Measurements from ENCODE around the gene ADGRA1. TPM values are rescaled to one million over a fixed set of nuclear protein-coding genes. Genes with fewer than 3 reads are reported as not detected.
A peak's percentile ranks its signal among the peaks of the same experiment; 100 is the strongest.
"Not testable (repeated sequence)": the region's sequence is repeated elsewhere in the genome, so short reads cannot be mapped to it uniquely, and the experiment has no call there.

ADGRA1 gene
- total and polyA plus RNA-seq, 2 of the 8 experiments (the other 6 are each of a cell fraction or from before 2014, with no cell fraction given): 0.17 to 0.21 TPM

DNA sequence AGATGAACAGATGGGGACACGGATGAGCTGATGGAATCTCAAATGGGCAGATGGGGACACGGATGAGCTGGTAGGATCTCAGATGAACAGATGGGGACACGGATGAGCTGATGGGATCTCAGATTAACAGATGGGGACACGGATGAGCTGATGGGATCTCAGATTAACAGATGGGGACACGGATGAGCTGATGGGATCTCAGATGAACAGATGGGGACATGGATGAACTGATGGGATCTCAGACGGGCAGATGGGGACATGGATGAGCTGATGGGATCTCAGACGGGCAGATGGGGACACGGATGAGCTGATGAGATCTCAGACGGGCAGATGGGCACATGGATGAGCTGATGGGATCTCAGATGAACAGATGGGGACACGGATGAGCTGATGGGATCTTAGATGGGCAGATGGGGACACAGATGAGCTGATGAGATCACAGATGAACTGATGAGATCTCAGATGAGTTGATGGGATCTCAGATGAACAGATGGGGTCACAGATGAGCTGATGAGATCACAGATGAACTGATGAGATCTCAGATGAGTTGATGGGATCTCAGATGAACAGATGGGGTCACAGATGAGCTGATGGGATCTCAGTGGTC lies 34.1 kb upstream of the ADGRA1 start:
- H2BK12ac ChIP-seq (ENCODE audit: low read depth, low read length); H2BK120ac ChIP-seq (replicated peaks; ENCODE audit: low read depth, low read length); H3K4me3 ChIP-seq (ENCODE audit: extremely low read depth in 1 of 4, insufficient read depth in 2 of 4, low read depth in 3 of 4, low read length in 4 of 4); H3K18ac ChIP-seq (ENCODE audit: extremely low read depth, low read length); H3K23ac ChIP-seq (ENCODE audit: insufficient read length); H3K4me1 ChIP-seq (replicated peaks in 1 of 4; ENCODE audit: control insufficient read depth in 3 of 4, insufficient read depth in 4 of 4, low read length in 3 of 4); H4K91ac ChIP-seq (replicated peaks; ENCODE audit: insufficient read length, low read length); H3K36me3 ChIP-seq (ENCODE audit: control insufficient read depth in 2 of 4, insufficient read depth in 4 of 4, low read length in 3 of 4); H3K23me2 ChIP-seq (ENCODE audit: low read depth, low read length); H3K4me2 ChIP-seq (ENCODE audit: insufficient read depth in 1 of 2, low read depth in 2 of 2, low read length in 2 of 2); H2BK5ac ChIP-seq (ENCODE audit: low read depth, low read length); H2AFZ ChIP-seq (ENCODE audit: low read length); H4K20me1 ChIP-seq (replicated peaks in 1 of 2; ENCODE audit: control insufficient read depth in 1 of 2, insufficient read depth in 2 of 2, low read length in 2 of 2); H3K4ac ChIP-seq (replicated peaks; ENCODE audit: insufficient read length, low read depth, low read length); H2BK15ac ChIP-seq (ENCODE audit: low read length); H3K56ac ChIP-seq (replicated peaks; ENCODE audit: insufficient read length, low read depth, low read length); DNase-seq (ENCODE audit: low read depth in 1 of 2, low spot score in 2 of 2); H4K8ac ChIP-seq (ENCODE audit: extremely low read depth, insufficient read depth, low read length); H3K9ac ChIP-seq (replicated peaks in 1 of 4; ENCODE audit: extremely low read depth in 1 of 4, low read depth in 3 of 4, low read length in 3 of 4); H2AK5ac ChIP-seq (ENCODE audit: low read depth, low read length); H3K27me3 ChIP-seq (replicated peaks in 1 of 4; ENCODE audit: control insufficient read depth in 3 of 4, extremely low read depth in 1 of 4, insufficient read depth in 3 of 4, low read length in 3 of 4); H2BK20ac ChIP-seq (ENCODE audit: low read length); H4K5ac ChIP-seq (ENCODE audit: insufficient read length, low read depth, low read length); H3K9me3 ChIP-seq (ENCODE audit: insufficient read depth in 2 of 2, low read depth in 1 of 2, low read length in 1 of 2); H3K14ac ChIP-seq (ENCODE audit: insufficient read length); H3K27ac ChIP-seq (ENCODE audit: low read depth, low read length); H3K79me2 ChIP-seq (ENCODE audit: control insufficient read depth in 1 of 2, insufficient read depth in 2 of 2, low read length in 2 of 2); H3K79me1 ChIP-seq (ENCODE audit: low read depth, low read length): not testable (repeated sequence)
- FAIRE-seq: peak; percentile 83
- 79% methylated on average over 10 of the region's 10 CpGs; no CpG with 5 or more reads in 1 of the 2 experiments for WGBS, 2 experiments (ENCODE audit: extremely low coverage in 1 of 2, insufficient coverage in 1 of 2, insufficient read length in 1 of 2, insufficient replicate concordance in 2 of 2, low coverage in 1 of 2, low lambda C conversion rate in 2 of 2, missing lambda C conversion rate in 1 of 2)
- ChIA-PET POLR2A (ENCODE audit: partially characterized antibody) (interaction anchor here (0.6 kb wide), 1 partner anchor 11 kb away, joined by 3 read pairs; no protein-coding TSS in a partner anchor), CTCF (ENCODE audit: partially characterized antibody) (interaction anchor here (0.6 to 1.7 kb wide), 9 partner anchors 10 to 475 kb away, joined by 3 to 4 read pairs (median 3); no protein-coding TSS in a partner anchor)
